AG20443 (cell line): ENCODE data around the gene TYROBP.
A peak's percentile ranks its signal among the peaks of the same experiment; 100 is the strongest.
"Not testable (repeated sequence)": the region's sequence is repeated elsewhere in the genome, so short reads cannot be mapped to it uniquely, and the experiment has no call there.

Source experiments
- DNase-seq: peaks from one replicate; pipeline ENCODE4 v3.0.0; 2012; ENCODE audit warnings: low spot score, mixed read lengths

The TYROBP gene

GRCh38 chr19:35931874-35932202, 23.7 kb upstream of the TYROBP start:
- no peak for DNase-seq

DNA sequence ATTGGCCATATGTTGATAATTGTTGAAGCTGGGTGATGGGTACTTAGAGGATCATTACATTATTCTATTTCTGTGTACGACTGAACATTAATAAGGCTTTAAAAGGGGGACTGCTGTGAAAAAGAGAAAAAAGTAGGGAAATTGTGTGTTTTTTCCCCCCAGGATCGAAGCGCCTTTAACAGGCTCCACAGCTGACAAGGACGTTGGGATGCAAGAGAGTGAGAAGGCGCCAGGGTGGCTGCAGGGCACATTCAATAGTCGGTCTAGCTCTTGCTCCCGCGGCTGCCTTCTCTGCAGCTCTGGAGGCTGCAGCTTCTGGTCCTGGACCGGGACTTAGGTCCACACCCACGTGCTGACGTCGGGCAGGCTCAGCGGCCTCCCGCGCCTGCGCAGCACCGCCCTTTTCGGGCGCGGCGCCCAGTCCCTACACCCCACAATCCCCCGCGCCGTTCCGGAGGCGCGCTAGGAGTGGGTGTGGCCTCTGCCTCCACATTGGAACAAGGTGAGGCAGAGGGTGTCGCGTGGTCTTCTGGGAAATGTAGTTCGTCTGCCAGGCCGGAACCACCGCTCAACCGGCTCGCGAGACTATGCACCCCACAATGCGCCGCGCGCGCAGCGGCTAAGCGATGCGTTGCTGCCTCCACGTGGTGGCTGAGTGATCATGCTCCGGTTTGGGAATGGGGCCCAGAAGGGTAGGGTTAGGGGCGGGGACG, 23.2 kb upstream of the TYROBP start:
- peak; percentile 100 for DNase-seq

DNA sequence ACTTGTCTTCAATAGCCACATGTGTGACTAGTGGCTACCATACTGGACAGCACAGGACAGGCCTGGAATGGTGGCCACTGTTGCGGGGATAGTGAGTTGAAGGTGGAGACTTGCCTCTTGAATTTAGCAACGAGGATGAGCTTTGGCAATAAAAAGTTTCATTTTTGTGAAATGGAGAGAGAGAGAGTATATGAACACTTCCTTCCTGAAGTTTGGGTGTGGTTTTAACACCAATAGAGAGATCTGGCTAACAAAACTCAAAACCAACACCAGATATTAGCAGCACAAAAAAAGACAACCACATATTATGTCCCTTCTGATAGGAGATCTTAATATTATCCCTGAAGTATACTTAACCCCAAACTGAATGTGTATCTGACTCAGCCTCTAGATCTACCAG, 21.8 kb upstream of the TYROBP start:
- no peak for DNase-seq

- no peak for DNase-seq
Observed at GRCh38 chr19:35928507-35928906, 20.4 kb upstream of the TYROBP start.

GRCh38 chr19:35925501-35925900, 17.4 kb upstream of the TYROBP start:
- DNase-seq = no peak

- DNase-seq = no peak
Observed at GRCh38 chr19:35921012-35921411, 12.9 kb upstream of the TYROBP start.

- DNase-seq = no peak
Observed at GRCh38 chr19:35919306-35919705, 11.2 kb upstream of the TYROBP start.

- no peak for DNase-seq
Observed at GRCh38 chr19:35915443-35915842, 7.3 kb upstream of the TYROBP start.

- no peak for DNase-seq
Observed at GRCh38 chr19:35913589-35913988, 5.5 kb upstream of the TYROBP start.

- no peak for DNase-seq
Observed at GRCh38 chr19:35911790-35912189, 3.7 kb upstream of the TYROBP start.

GRCh38 chr19:35911173-35911572, 3.1 kb upstream of the TYROBP start:
- DNase-seq = no peak

GRCh38 chr19:35910355-35910754, 2.3 kb upstream of the TYROBP start:
- DNase-seq = not testable (repeated sequence)

- DNase-seq = no peak
Observed at GRCh38 chr19:35909684-35910035, 1.6 kb upstream of the TYROBP start.

- no peak for DNase-seq
Observed at GRCh38 chr19:35908973-35909683, 1.0 kb upstream of the TYROBP start.

DNA sequence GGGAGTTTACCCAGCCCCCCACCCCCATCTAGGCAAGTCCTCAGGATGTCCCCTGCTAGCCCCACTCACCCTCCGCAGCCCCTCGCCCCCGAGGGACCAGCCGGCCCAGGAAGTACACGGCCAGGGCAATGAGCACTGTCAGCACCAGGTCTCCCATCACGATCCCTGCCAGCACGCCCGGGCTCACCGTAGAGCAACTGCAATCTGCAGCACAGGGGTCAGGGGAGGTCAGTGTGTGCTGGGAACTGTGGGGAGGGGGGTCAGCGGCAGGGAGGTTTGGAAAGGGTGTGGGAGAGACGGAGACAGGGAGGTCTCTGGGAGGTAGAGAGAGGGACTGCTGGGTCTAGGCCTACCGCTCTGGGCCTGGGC, 734 bp downstream of the TYROBP start:
- DNase-seq = no peak

DNA sequence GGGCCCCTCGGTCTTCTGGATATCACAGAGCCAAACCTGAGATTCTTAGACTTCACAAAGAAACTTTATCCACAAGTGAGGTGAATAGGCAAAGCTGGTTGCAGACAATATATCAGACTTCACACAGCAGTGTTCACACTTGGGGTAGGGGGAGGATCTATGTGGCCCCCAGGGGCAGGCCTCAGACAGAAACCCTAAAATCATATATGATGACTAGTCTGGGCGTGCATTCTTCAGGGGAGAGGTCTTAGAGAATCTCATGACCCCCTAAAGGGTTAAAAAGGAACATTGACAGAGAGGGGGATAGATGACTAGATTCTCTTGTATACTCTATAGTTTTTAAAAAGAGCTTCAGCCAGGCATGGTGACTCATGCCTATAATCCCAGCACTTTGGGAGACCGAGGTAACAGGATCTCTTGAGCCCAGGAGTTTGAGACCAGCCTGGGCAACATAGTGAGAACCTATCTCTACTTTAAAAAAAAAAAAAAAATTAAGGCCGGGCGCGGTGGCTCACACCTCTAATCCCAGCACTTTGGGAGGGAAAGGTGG, 2.8 kb downstream of the TYROBP start:
- DNase-seq = no peak

DNA sequence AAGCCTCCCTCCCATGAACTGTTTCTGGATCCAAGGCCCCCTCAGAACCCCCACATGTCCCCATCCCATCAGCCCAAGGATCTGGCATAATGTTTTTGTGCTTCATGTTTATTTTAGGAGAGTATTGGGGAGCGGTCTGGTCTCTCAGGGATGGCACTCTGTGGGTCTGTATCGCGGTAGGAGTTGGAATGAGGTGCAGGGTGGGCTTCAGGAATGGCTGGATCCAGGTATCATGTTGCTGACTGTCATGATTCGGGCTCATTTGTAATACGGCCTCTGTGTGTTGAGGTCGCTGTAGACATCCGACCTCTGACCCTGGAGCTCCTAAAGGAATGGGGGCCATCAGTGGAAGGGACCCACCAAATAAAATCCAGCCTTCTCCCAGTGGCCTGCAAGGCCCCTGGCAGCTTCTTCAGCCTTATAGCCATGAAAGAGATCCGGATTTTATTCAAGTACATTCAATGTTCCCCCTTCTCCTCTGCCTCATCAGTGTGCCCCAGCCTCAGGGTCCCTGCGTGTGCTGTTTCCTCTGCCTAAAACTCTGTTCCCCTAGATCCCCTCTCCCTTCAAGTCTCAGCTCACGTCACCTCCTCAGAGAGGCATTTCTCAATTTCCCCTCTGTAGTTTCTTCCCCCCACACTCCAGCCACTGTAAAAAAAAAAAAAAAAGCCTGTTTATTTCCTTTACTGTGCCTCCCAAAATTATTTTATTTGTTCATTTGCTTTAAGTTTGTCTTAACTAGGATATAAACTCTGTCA, 3.6 kb downstream of the TYROBP start:
- no peak for DNase-seq

- DNase-seq = peak; percentile 77
Observed at GRCh38 chr19:35903550-35904179, 4.4 kb downstream of the TYROBP start.

GRCh38 chr19:35902870-35903475, 5.1 kb downstream of the TYROBP start:
- DNase-seq = no peak

GRCh38 chr19:35901854-35902661, 6.0 kb downstream of the TYROBP start, which contains the start of gene HCST:
Gene HCST (plus strand): TSS chr19:35902529. CDS start chr19:35902594, 65 bp downstream.
- peak; percentile 69 for DNase-seq

GRCh38 chr19:35901055-35901644, 6.9 kb downstream of the TYROBP start:
- peak; percentile 77 for DNase-seq
